Endothelial cell of umbilical vein (primary cell): ENCODE results near the gene ARL8A. TPM values are rescaled to one million over a fixed set of nuclear protein-coding genes. Genes with fewer than 3 reads are reported as not detected.

Experiments used
- BruUV-seq: library from RNA; stranded (reverse); fragments of 400-500 nt; replicated peaks from 2 replicates; lab custom pipeline; 2021; lab: Mats Ljungman, UMichigan
- CTCF ChIA-PET: fragments of 300-600, 350-600 bp; sonication (Branson Sonifier 250); formaldehyde crosslinking; loops from one replicate; lab custom pipeline; 2021; ENCODE audit warnings: antibody characterized with exemption, inconsistent platforms; lab: Charles Lee
- POLR2A ChIA-PET: fragments of 300-600, 350-600 bp; sonication (Branson Sonifier 250); formaldehyde crosslinking; loops from one replicate; lab custom pipeline; 2021; ENCODE audit warnings: antibody characterized with exemption, inconsistent platforms; lab: Charles Lee
- DNase-seq: peaks from one replicate; pipeline ENCODE4 v3.0.0-alpha.2; 2011; ENCODE audit warnings: low read depth, low spot score
- FAIRE-seq: peaks from 2 replicates; lab custom pipeline; 2011; peaks lifted over from hg19 to GRCh38; lab: Jason Lieb, UNC
- H2AFZ ChIP-seq: 2 replicates; pipeline ENCODE4 v1.6.0; 2012; ENCODE audit warnings: low read depth, low read length, control low read depth, inconsistent platforms
- H3K27ac ChIP-seq: 2 replicates; pipeline ENCODE4 v1.5.1; 2011; ENCODE audit warnings: low read depth, mild to moderate bottlenecking, control low read depth, low read length, moderate library complexity; ENCODE audit not compliant: insufficient read depth
- H3K27me3 ChIP-seq, 2 experiments: 2 replicates each; pipeline versions ENCODE4 v1.6.0 to v1.6.1; 2011; ENCODE audit warnings: low read length in 2 of 2, mixed read lengths in 1 of 2; ENCODE audit not compliant: control insufficient read depth in 2 of 2, insufficient read depth in 2 of 2
- H3K36me3 ChIP-seq, 2 experiments: 2 replicates in 1 of 2; 3 replicates in 1 of 2; pipeline ENCODE4 v1.5.1; 2011; ENCODE audit warnings: low read length in 2 of 2, mild to moderate bottlenecking in 1 of 2, moderate library complexity in 1 of 2; ENCODE audit not compliant: control insufficient read depth in 2 of 2, insufficient read depth in 2 of 2; ENCODE audit errors: extremely low read depth in 1 of 2
- H3K4me1 ChIP-seq: 3 replicates; pipeline ENCODE4 v1.5.1; 2011; ENCODE audit warnings: mild to moderate bottlenecking, low read length; ENCODE audit not compliant: control insufficient read depth, insufficient read depth; ENCODE audit errors: extremely low read depth
- H3K4me2 ChIP-seq: 2 replicates; pipeline ENCODE4 v1.6.1; 2011; ENCODE audit warnings: low read length, control low read depth, mixed read lengths; ENCODE audit not compliant: insufficient read depth
- H3K4me3 ChIP-seq, 3 experiments: fragments of 200-600 bp in 1 of 3; sonication (generic), shearing (Covaris generic) in 1 of 3; replicated peaks in 1 of 3; 2 replicates each; pipeline ENCODE4 v1.5.1; 2011 to 2016; ENCODE audit warnings: control low read depth in 3 of 3, low read length in 3 of 3, mild to moderate bottlenecking in 2 of 3, inconsistent platforms in 1 of 3, low read depth in 1 of 3, moderate library complexity in 1 of 3; ENCODE audit not compliant: insufficient read depth in 1 of 3
- H3K79me2 ChIP-seq: 2 replicates; pipeline ENCODE4 v1.6.0; 2012; ENCODE audit warnings: low read length, inconsistent platforms; ENCODE audit not compliant: control insufficient read depth, insufficient read depth
- H3K9ac ChIP-seq: replicated peaks from 2 replicates; pipeline ENCODE3; 2011; ENCODE audit warnings: low read length, control low read depth; ENCODE audit not compliant: insufficient read depth; ENCODE audit errors: extremely low read depth
- H3K9me1 ChIP-seq: replicated peaks from 3 replicates; pipeline ENCODE4 v1.6.0; 2011; ENCODE audit warnings: mild to moderate bottlenecking, low read length; ENCODE audit not compliant: control insufficient read depth, insufficient read depth; ENCODE audit errors: extremely low read depth
- H3K9me3 ChIP-seq: replicated peaks from 2 replicates; pipeline ENCODE4 v1.5.1; 2012; ENCODE audit warnings: low read length, inconsistent platforms; ENCODE audit not compliant: control insufficient read depth, insufficient read depth
- H4K20me1 ChIP-seq: replicated peaks from 2 replicates; pipeline ENCODE3; 2011; ENCODE audit warnings: mild to moderate bottlenecking, low read length; ENCODE audit not compliant: control insufficient read depth, insufficient read depth; ENCODE audit errors: extremely low read depth
- EZH2 ChIP-seq: IDR thresholded peaks from 2 replicates; pipeline ENCODE4 v1.6.1; 2012; ENCODE audit warnings: borderline replicate concordance, low read depth, mild to moderate bottlenecking, moderate library complexity, low read length, inconsistent platforms; ENCODE audit not compliant: severe bottlenecking
- FOS ChIP-seq: IDR thresholded peaks from 2 replicates; pipeline ENCODE4 v1.6.1; 2011; ENCODE audit warnings: mild to moderate bottlenecking, low read length, moderate library complexity, borderline replicate concordance; ENCODE audit not compliant: insufficient read depth
- GATA2 ChIP-seq: IDR thresholded peaks from 2 replicates; pipeline ENCODE4 v1.7.0; 2011; ENCODE audit warnings: low read depth, mild to moderate bottlenecking, moderate library complexity, mixed read lengths, low read length; ENCODE audit not compliant: insufficient read length, insufficient read depth
- JUN ChIP-seq: IDR thresholded peaks from 2 replicates; pipeline ENCODE4 v1.6.1; 2011; ENCODE audit warnings: borderline replicate concordance, low read depth; ENCODE audit not compliant: insufficient read length, insufficient read depth
- POLR2A ChIP-seq: IDR thresholded peaks from 2 replicates; pipeline ENCODE4 v1.6.1; 2012; ENCODE audit warnings: low read depth, mild to moderate bottlenecking, control low read depth, low read length
- POLR2AphosphoS5 ChIP-seq: IDR thresholded peaks from 2 replicates; pipeline ENCODE4 v1.6.1; 2012; ENCODE audit warnings: low read depth, mild to moderate bottlenecking, control low read depth, low read length, moderate library complexity; ENCODE audit not compliant: insufficient read depth
- dilution Hi-C: fragments of 300-500 bp; cut with MboI; formaldehyde crosslinking; loops from one replicate; pipeline ENCODE4 v1.15.0; 2019; ENCODE audit warnings: low sequenced_read_pairs; ENCODE audit not compliant: extremely low pct_ligation_motif_present
- intact Hi-C: fragments of 100-400 bp; cut with micrococcal nuclease; formaldehyde crosslinking; loops from one replicate; pipeline ENCODE4 v1.10.0; 2022
- polyA plus RNA-seq, 4 experiments: library from polyadenylated mRNA; depleted of rRNA in 3 of 4; stranded (reverse) in 3 of 4; unstranded in 1 of 4; fragments of >200 nt; gene quantifications; 2 replicates each; pipeline versions ENCODE4 v1.2.1 to v1.2.3, GENCODE V29; 2011 to 2012; ENCODE audit warnings: missing spikeins in 1 of 4
- total RNA-seq: library from RNA; stranded (reverse); gene quantifications from 2 replicates; pipeline ENCODE4 v1.2.3, GENCODE V29; 2021
- TF ChIP-seq, protein P1 (sequence below), 2 donors: IDR thresholded peaks; 1 replicate in 1 of 2; 2 replicates in 1 of 2; pipeline ENCODE4 v1.5.1; 2011; ENCODE audit warnings: low read length in 2 of 2, mild to moderate bottlenecking in 2 of 2, moderate library complexity in 2 of 2, control low read depth in 1 of 2, inconsistent platforms in 1 of 2, low read depth in 1 of 2; ENCODE audit not compliant: insufficient read depth in 1 of 2; ENCODE audit errors: extremely low read depth in 1 of 2

Gene ARL8A
- total and polyA plus RNA-seq, 2 donors (not counting 3 experiments of a cell fraction or from before 2014, with no cell fraction given): 54.3 to 69.5 TPM

GRCh38 chr1:202173993-202174392 is 29.5 kb upstream of the ARL8A start:
- TF ChIP-seq, protein P1, sequence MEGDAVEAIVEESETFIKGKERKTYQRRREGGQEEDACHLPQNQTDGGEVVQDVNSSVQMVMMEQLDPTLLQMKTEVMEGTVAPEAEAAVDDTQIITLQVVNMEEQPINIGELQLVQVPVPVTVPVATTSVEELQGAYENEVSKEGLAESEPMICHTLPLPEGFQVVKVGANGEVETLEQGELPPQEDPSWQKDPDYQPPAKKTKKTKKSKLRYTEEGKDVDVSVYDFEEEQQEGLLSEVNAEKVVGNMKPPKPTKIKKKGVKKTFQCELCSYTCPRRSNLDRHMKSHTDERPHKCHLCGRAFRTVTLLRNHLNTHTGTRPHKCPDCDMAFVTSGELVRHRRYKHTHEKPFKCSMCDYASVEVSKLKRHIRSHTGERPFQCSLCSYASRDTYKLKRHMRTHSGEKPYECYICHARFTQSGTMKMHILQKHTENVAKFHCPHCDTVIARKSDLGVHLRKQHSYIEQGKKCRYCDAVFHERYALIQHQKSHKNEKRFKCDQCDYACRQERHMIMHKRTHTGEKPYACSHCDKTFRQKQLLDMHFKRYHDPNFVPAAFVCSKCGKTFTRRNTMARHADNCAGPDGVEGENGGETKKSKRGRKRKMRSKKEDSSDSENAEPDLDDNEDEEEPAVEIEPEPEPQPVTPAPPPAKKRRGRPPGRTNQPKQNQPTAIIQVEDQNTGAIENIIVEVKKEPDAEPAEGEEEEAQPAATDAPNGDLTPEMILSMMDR (IDR thresholded peaks at IDR 0.05; ENCODE audit: extremely low read depth in 1 of 2, insufficient read depth in 1 of 2, low read depth in 1 of 2, low read length in 2 of 2): no peak
- TF ChIP-seq POLR2A: no peak
- TF ChIP-seq POLR2AphosphoS5: no peak
- no peak for TF ChIP-seq EZH2
- no peak for TF ChIP-seq JUN
- no peak overlapping the region for H3K4me2 ChIP-seq
- H3K36me3 ChIP-seq: no peaks in the 10 kb centered on the region
- FAIRE-seq (no peak), DNase-seq (no peak)
- dilution Hi-C loops: no loop called here
- no peaks in the 10 kb centered on the region for H3K9me1 ChIP-seq
- no TSS peak for BruUV-seq
- POLR2A ChIA-PET: no interaction called here
- no peaks in the 10 kb centered on the region for H4K20me1 ChIP-seq
- intact Hi-C loops: no loop called here
- H3K27ac ChIP-seq: no peak overlapping the region
- CTCF ChIA-PET: interaction anchor here (1.2 to 1.5 kb wide), 2 partner anchors 10 to 142 kb away, joined by 3 to 4 read pairs; no protein-coding TSS in a partner anchor
- no peak overlapping the region for H3K9ac ChIP-seq
- H3K4me3 ChIP-seq: no peak overlapping the region
- no peaks in the 10 kb centered on the region for H3K4me1 ChIP-seq
- H3K9me3 ChIP-seq: no peaks in the 10 kb centered on the region
- no peak overlapping the region for H2AFZ ChIP-seq
- H3K79me2 ChIP-seq: no peaks in the 10 kb centered on the region
- no peaks in the 10 kb centered on the region for H3K27me3 ChIP-seq

DNA sequence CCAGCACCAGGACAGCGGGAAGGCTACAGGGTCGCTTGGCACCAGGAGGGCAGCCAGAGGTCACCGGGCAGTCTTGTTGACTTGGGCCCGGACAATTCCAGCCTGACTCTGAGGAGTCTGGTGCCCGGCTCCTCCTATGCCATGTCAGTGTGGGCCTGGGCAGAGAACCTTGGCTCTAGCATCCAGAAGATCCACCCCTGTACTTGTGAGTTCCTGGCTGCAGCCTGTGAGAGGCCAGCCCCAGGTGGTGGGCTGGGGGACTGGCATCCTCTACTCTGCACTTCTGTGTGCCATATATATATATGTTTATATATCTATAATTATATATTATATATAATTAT is 27.4 kb upstream of the ARL8A start:
- Histone ChIP-seq H3K9me3 (no peaks in the 10 kb centered on the region), H3K79me2 (no peaks in the 10 kb centered on the region), H3K9me1 (no peaks in the 10 kb centered on the region), H3K4me2 (no peak overlapping the region), H3K4me3 (no peak overlapping the region), H3K27ac (no peak overlapping the region), H3K27me3 (no peaks in the 10 kb centered on the region), H3K36me3 (no peaks in the 10 kb centered on the region), H3K4me1 (no peaks in the 10 kb centered on the region), H4K20me1 (no peaks in the 10 kb centered on the region), H2AFZ (no peak overlapping the region), H3K9ac (no peak overlapping the region)
- TF ChIP-seq GATA2: no peak
- no peak for TF ChIP-seq POLR2A
- no peak for TF ChIP-seq FOS
- dilution Hi-C loops: no loop called here
- ChIA-PET CTCF (interaction anchor here (0.6 kb wide), 1 partner anchor 50 kb away, joined by 3 read pairs; no protein-coding TSS in a partner anchor), POLR2A (no interaction called here)
- FAIRE-seq (no peak), DNase-seq (no peak)
- BruUV-seq: no TSS peak
- intact Hi-C loops: no loop called here
